ENCODE results near the gene FOXL2NB.

- no peak for TF ChIP-seq CTCF (IDR thresholded peaks at IDR 0.05)
- no peak for TF ChIP-seq POLR2A (IDR thresholded peaks at IDR 0.05)
Measured at GRCh38 chr3:138960417-138960852, 13.4 kb downstream of the FOXL2NB start.
